ENCODE results near the gene INHA.

INHA gene

DNA sequence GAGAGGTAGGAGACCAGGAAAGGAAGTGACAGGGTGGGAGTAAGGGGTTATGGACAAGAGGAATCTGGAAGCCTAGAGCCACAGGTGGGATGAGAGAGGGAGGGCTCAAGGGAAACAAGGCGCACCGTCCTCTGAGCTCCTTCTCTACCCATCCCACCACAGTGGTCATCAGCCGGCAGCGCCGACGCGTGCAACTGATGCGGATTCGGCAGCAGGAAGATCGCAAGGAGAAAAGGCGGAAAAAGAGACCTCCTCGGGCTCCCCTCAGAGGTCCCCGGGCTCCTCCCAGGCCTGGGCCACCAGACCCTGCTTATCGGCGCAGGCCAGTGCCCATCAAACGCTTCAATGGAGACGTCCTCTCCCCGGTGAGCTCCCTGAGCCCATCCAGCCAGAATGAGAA, 23.1 kb upstream of the INHA start:
- Histone ChIP-seq H3K4me3 (ENCODE audit: low read depth, low read length) (no peak overlapping the region), H3K27ac (no peak overlapping the region), H3K27me3 (replicated peaks) (no peaks in the 10 kb centered on the region), H3K36me3 (replicated peaks) (no peaks in the 10 kb centered on the region)
- no peak for DNase-seq
- in situ Hi-C loops (cut with HindIII; ENCODE audit: low pct_ligation_motif_present, low sequenced_read_pairs) = no loop called here
- TF ChIP-seq, protein P1, sequence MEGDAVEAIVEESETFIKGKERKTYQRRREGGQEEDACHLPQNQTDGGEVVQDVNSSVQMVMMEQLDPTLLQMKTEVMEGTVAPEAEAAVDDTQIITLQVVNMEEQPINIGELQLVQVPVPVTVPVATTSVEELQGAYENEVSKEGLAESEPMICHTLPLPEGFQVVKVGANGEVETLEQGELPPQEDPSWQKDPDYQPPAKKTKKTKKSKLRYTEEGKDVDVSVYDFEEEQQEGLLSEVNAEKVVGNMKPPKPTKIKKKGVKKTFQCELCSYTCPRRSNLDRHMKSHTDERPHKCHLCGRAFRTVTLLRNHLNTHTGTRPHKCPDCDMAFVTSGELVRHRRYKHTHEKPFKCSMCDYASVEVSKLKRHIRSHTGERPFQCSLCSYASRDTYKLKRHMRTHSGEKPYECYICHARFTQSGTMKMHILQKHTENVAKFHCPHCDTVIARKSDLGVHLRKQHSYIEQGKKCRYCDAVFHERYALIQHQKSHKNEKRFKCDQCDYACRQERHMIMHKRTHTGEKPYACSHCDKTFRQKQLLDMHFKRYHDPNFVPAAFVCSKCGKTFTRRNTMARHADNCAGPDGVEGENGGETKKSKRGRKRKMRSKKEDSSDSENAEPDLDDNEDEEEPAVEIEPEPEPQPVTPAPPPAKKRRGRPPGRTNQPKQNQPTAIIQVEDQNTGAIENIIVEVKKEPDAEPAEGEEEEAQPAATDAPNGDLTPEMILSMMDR (IDR thresholded peaks at IDR 0.05; ENCODE audit: low read depth, low read length, missing control alignments) = no peak

GRCh38 chr2:219549619-219550018, 22.5 kb upstream of the INHA start:
- DNase-seq = no peak
- no peaks in the 10 kb centered on the region for H3K27me3 ChIP-seq (replicated peaks)
- TF ChIP-seq, protein P1 (IDR thresholded peaks at IDR 0.05; ENCODE audit: low read depth, low read length, missing control alignments) = no peak
- no peak overlapping the region for H3K27ac ChIP-seq
- no peak overlapping the region for H3K4me3 ChIP-seq (ENCODE audit: low read depth, low read length)
- no peaks in the 10 kb centered on the region for H3K36me3 ChIP-seq (replicated peaks)
- in situ Hi-C loops (cut with HindIII; ENCODE audit: low pct_ligation_motif_present, low sequenced_read_pairs) = no loop called here

DNA sequence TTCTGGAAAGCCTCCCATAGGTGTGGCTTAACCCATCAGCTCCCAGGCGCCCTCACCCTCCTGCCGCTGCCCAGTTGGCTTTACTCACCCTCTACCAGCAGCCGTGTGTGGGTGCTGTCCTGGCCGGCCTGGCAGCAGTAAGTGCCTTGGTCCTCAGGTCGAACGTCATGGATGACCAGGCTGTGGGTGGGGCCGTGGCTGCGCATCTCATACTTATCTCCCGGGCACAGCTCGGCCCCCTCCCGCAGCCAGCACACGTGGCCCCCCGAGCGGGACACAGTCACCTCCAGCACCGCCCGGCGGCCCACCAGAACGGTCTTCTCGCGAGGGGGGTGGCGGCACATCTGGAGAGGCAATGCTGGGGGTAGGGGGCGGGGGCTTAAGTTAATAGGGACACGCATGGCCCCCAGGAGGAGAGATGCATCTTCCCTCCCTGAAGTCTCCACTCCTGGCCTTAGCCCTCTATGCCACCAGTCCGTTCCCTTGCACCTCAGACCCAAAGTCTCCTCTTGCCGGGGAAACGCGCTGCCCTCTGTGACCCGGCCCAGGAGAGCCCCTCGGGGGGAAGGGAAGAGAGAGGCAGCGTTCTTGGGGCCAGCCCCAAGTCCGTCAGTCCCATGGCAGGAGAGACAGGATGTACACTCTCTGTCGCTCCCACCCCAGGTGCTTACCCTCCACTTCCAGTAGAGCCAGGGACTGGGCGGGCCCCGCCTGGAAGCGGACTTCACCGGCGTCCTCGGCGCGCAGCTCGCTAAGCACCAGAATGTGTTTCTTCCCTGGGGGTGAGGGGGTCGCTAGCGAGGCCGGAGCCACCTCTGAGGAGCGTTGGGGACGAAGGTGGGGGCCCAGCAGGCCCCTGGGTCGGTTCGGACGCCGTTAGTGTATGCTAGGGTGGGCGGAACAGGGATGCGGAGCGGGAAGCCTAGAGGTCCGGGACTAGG, 20.4 kb upstream of the INHA start:
- TF ChIP-seq, protein P1 (IDR thresholded peaks at IDR 0.05; ENCODE audit: low read depth, low read length, missing control alignments) = no peak
- in situ Hi-C loops (cut with HindIII; ENCODE audit: low pct_ligation_motif_present, low sequenced_read_pairs) = no loop called here
- Histone ChIP-seq H3K27ac (no peak overlapping the region), H3K27me3 (replicated peaks) (no peaks in the 10 kb centered on the region), H3K36me3 (replicated peaks) (no peaks in the 10 kb centered on the region), H3K4me3 (ENCODE audit: low read depth, low read length) (peak overlapping the region; percentile 59)
- DNase-seq = no peak

- peak overlapping the region; percentile 59 for H3K4me3 ChIP-seq (ENCODE audit: low read depth, low read length)
- in situ Hi-C loops (cut with HindIII; ENCODE audit: low pct_ligation_motif_present, low sequenced_read_pairs) = no loop called here
- H3K27me3 ChIP-seq (replicated peaks) = no peaks in the 10 kb centered on the region
- peak; percentile 68 for DNase-seq
- no peaks in the 10 kb centered on the region for H3K36me3 ChIP-seq (replicated peaks)
- H3K27ac ChIP-seq = no peak overlapping the region
- TF ChIP-seq, protein P1 (IDR thresholded peaks at IDR 0.05; ENCODE audit: low read depth, low read length, missing control alignments) = no peak
These were observed 19.5 kb upstream of the INHA start for GRCh38 chr2:219552382-219553167.

- TF ChIP-seq, protein P1 (IDR thresholded peaks at IDR 0.05; ENCODE audit: low read depth, low read length, missing control alignments) = no peak
- in situ Hi-C loops (cut with HindIII; ENCODE audit: low pct_ligation_motif_present, low sequenced_read_pairs) = no loop called here
- peak overlapping the region; percentile 59 for H3K4me3 ChIP-seq (ENCODE audit: low read depth, low read length)
- DNase-seq = no peak
- no peak overlapping the region for H3K27ac ChIP-seq
- no peaks in the 10 kb centered on the region for H3K27me3 ChIP-seq (replicated peaks)
- no peaks in the 10 kb centered on the region for H3K36me3 ChIP-seq (replicated peaks)
These were observed 19.0 kb upstream of the INHA start for GRCh38 chr2:219553168-219553417.
